H1 (cell line): Measurements from ENCODE around the gene DAAM1. TPM values are rescaled to one million over a fixed set of nuclear protein-coding genes. Genes with fewer than 3 reads are reported as not detected.

ENCODE experiments used
- CTCF ChIA-PET: fragments of 300-600 bp; sonication (Branson Sonifier 250); formaldehyde crosslinking; loops from one replicate; lab custom pipeline; 2021; ENCODE audit not compliant: partially characterized antibody; lab: Charles Lee
- POLR2A ChIA-PET: fragments of 300-600 bp; sonication (Branson Sonifier 250); formaldehyde crosslinking; loops from one replicate; lab custom pipeline; 2021; ENCODE audit warnings: inconsistent platforms; ENCODE audit not compliant: partially characterized antibody; lab: Charles Lee
- DNase-seq, 2 experiments: peaks; one replicate each; pipeline versions ENCODE4 v3.0.0 to v3.0.0-alpha.2; 2010 to 2022; ENCODE audit warnings: low spot score in 2 of 2, low read depth in 1 of 2, mixed read lengths in 1 of 2
- FAIRE-seq: peaks from 2 replicates; lab custom pipeline; 2011; peaks lifted over from hg19 to GRCh38; lab: Jason Lieb, UNC
- H2AFZ ChIP-seq: 2 replicates; pipeline ENCODE4 v1.8.1; 2012; ENCODE audit warnings: low read length, inconsistent platforms
- H2AK5ac ChIP-seq: 2 replicates; pipeline ENCODE4 v1.6.1; 2013; ENCODE audit warnings: low read depth, low read length
- H2BK120ac ChIP-seq: replicated peaks from 2 replicates; pipeline ENCODE3; 2013; ENCODE audit warnings: low read depth, low read length, inconsistent platforms
- H2BK12ac ChIP-seq: 2 replicates; pipeline ENCODE4 v1.6.1; 2013; ENCODE audit warnings: low read depth, low read length
- H2BK15ac ChIP-seq: 2 replicates; pipeline ENCODE4 v1.6.1; 2013; ENCODE audit warnings: low read length
- H2BK20ac ChIP-seq: 2 replicates; pipeline ENCODE4 v1.6.1; 2013; ENCODE audit warnings: low read length
- H2BK5ac ChIP-seq: 2 replicates; pipeline ENCODE4 v1.6.1; 2013; ENCODE audit warnings: low read depth, low read length
- H3K14ac ChIP-seq: 2 replicates; pipeline ENCODE4 v1.6.1; 2013; ENCODE audit warnings: inconsistent platforms; ENCODE audit not compliant: insufficient read length
- H3K18ac ChIP-seq: 2 replicates; pipeline ENCODE4 v1.6.1; 2013; ENCODE audit warnings: low read length; ENCODE audit errors: extremely low read depth
- H3K23ac ChIP-seq: 2 replicates; pipeline ENCODE4 v1.6.1; 2013; ENCODE audit warnings: inconsistent platforms; ENCODE audit not compliant: insufficient read length
- H3K23me2 ChIP-seq: 2 replicates; pipeline ENCODE4 v1.6.1; 2013; ENCODE audit warnings: low read depth, low read length
- H3K27ac ChIP-seq: 2 replicates; pipeline ENCODE4 v1.6.1; 2011; ENCODE audit warnings: low read depth, low read length, inconsistent platforms
- H3K27me3 ChIP-seq, 4 experiments: replicated peaks in 1 of 4; 1 replicate in 1 of 4; 2 replicates in 3 of 4; pipeline versions ENCODE4 v1.6.1 to v1.8.1; 2011 to 2013; ENCODE audit warnings: low read length in 3 of 4, mild to moderate bottlenecking in 3 of 4, inconsistent platforms in 2 of 4, mixed read lengths in 2 of 4, moderate library complexity in 1 of 4; ENCODE audit not compliant: control insufficient read depth in 3 of 4, insufficient read depth in 3 of 4; ENCODE audit errors: extremely low read depth in 1 of 4
- H3K36me3 ChIP-seq, 4 experiments: 2 replicates each; pipeline versions ENCODE4 v1.6.1 to v1.8.1; 2011 to 2013; ENCODE audit warnings: mild to moderate bottlenecking in 4 of 4, low read length in 3 of 4, moderate library complexity in 2 of 4, control low read depth in 1 of 4, inconsistent platforms in 1 of 4; ENCODE audit not compliant: insufficient read depth in 4 of 4, control insufficient read depth in 2 of 4
- H3K4ac ChIP-seq: replicated peaks from 2 replicates; pipeline ENCODE3; 2013; ENCODE audit warnings: low read length, low read depth, mixed read lengths, inconsistent platforms; ENCODE audit not compliant: insufficient read length
- H3K4me1 ChIP-seq, 4 experiments: replicated peaks in 1 of 4; 1 replicate in 1 of 4; 2 replicates in 3 of 4; pipeline versions ENCODE4 v1.6.1 to v1.8.1; 2011 to 2013; ENCODE audit warnings: low read length in 3 of 4, inconsistent platforms in 2 of 4, mixed read lengths in 1 of 4; ENCODE audit not compliant: insufficient read depth in 4 of 4, control insufficient read depth in 3 of 4
- H3K4me2 ChIP-seq, 2 experiments: 2 replicates each; pipeline versions ENCODE4 v1.6.1 to v1.8.1; 2011 to 2013; ENCODE audit warnings: low read depth in 2 of 2, low read length in 2 of 2, control low read depth in 1 of 2, inconsistent platforms in 1 of 2, mild to moderate bottlenecking in 1 of 2; ENCODE audit not compliant: insufficient read depth in 1 of 2
- H3K4me3 ChIP-seq, 4 experiments: fragments of 200-600, 300-600 bp in 1 of 4; sonication (generic), shearing (Covaris generic), sonication (Bioruptor Twin) in 1 of 4; 2 replicates each; pipeline versions ENCODE4 v1.5.1 to v1.8.1; 2011 to 2016; ENCODE audit warnings: low read length in 4 of 4, low read depth in 3 of 4, control low read depth in 2 of 4, inconsistent platforms in 2 of 4, mild to moderate bottlenecking in 2 of 4, mixed read lengths in 1 of 4, moderate library complexity in 1 of 4; ENCODE audit not compliant: insufficient read depth in 2 of 4; ENCODE audit errors: extremely low read depth in 1 of 4
- H3K56ac ChIP-seq: replicated peaks from 2 replicates; pipeline ENCODE3; 2013; ENCODE audit warnings: low read depth, mild to moderate bottlenecking, mixed read lengths, low read length, inconsistent platforms; ENCODE audit not compliant: insufficient read length
- H3K79me1 ChIP-seq: 2 replicates; pipeline ENCODE4 v1.6.1; 2013; ENCODE audit warnings: low read depth, low read length, control low read depth
- H3K79me2 ChIP-seq, 2 experiments: 2 replicates each; pipeline versions ENCODE4 v1.6.1 to v1.8.1; 2012 to 2013; ENCODE audit warnings: low read length in 2 of 2, mild to moderate bottlenecking in 2 of 2, inconsistent platforms in 1 of 2; ENCODE audit not compliant: insufficient read depth in 2 of 2, control insufficient read depth in 1 of 2
- H3K9ac ChIP-seq, 4 experiments: replicated peaks in 1 of 4; 1 replicate in 1 of 4; 2 replicates in 3 of 4; pipeline versions ENCODE4 v1.6.1 to v1.8.1; 2011 to 2013; ENCODE audit warnings: low read depth in 3 of 4, low read length in 3 of 4, control low read depth in 2 of 4, mild to moderate bottlenecking in 2 of 4, moderate library complexity in 2 of 4, inconsistent platforms in 1 of 4; ENCODE audit errors: extremely low read depth in 1 of 4
- H3K9me3 ChIP-seq, 2 experiments: 2 replicates each; pipeline versions ENCODE4 v1.6.1 to v1.8.1; 2012 to 2013; ENCODE audit warnings: mild to moderate bottlenecking in 2 of 2, moderate library complexity in 2 of 2, control low read depth in 1 of 2, inconsistent platforms in 1 of 2, low read depth in 1 of 2, low read length in 1 of 2, mixed read lengths in 1 of 2; ENCODE audit not compliant: insufficient read depth in 2 of 2
- H4K20me1 ChIP-seq, 2 experiments: replicated peaks in 1 of 2; 2 replicates each; pipeline versions ENCODE3 to v1.8.1; 2011 to 2013; ENCODE audit warnings: inconsistent platforms in 2 of 2, low read length in 2 of 2, mild to moderate bottlenecking in 1 of 2; ENCODE audit not compliant: insufficient read depth in 2 of 2, control insufficient read depth in 1 of 2
- H4K5ac ChIP-seq: 2 replicates; pipeline ENCODE4 v1.6.1; 2013; ENCODE audit warnings: low read length, low read depth, mixed read lengths, inconsistent platforms; ENCODE audit not compliant: insufficient read length
- H4K8ac ChIP-seq: 2 replicates; pipeline ENCODE4 v1.8.0; 2013; ENCODE audit warnings: mild to moderate bottlenecking, moderate library complexity, low read length, inconsistent platforms; ENCODE audit not compliant: insufficient read depth; ENCODE audit errors: extremely low read depth
- H4K91ac ChIP-seq: replicated peaks from 2 replicates; pipeline ENCODE3; 2013; ENCODE audit warnings: low read length, mixed read lengths, inconsistent platforms; ENCODE audit not compliant: insufficient read length
- BCL11A ChIP-seq, 2 experiments: IDR thresholded peaks; one replicate each; pipeline ENCODE4 v1.6.1; 2011; ENCODE audit warnings: low read depth in 2 of 2, low read length in 2 of 2, mild to moderate bottlenecking in 2 of 2
- JUN ChIP-seq: IDR thresholded peaks from 2 replicates; pipeline ENCODE4 v1.6.1; 2011; ENCODE audit warnings: low read depth, mild to moderate bottlenecking, improper control_type of control experiment, low read length
- RBBP5 ChIP-seq: IDR thresholded peaks from 2 replicates; pipeline ENCODE4 v1.7.1; 2012; ENCODE audit warnings: low read depth, mild to moderate bottlenecking, inconsistent platforms, low read length, moderate library complexity, borderline replicate concordance
- RXRA ChIP-seq: IDR thresholded peaks from 2 replicates; pipeline ENCODE4 v1.6.1; 2011; ENCODE audit warnings: low read depth, mild to moderate bottlenecking, low read length, moderate library complexity; ENCODE audit not compliant: insufficient read depth
- SIRT6 ChIP-seq: IDR thresholded peaks from one replicate; pipeline ENCODE4 v1.7.1; 2012; ENCODE audit warnings: low read length, inconsistent platforms
- TAF1 ChIP-seq: IDR thresholded peaks from 2 replicates; pipeline ENCODE4 v1.6.1; 2011; ENCODE audit warnings: mild to moderate bottlenecking, low read depth, low read length
- USF2 ChIP-seq: IDR thresholded peaks from 2 replicates; pipeline ENCODE4 v1.6.1; 2011; ENCODE audit warnings: low read length, improper control_type of control experiment
- YY1 ChIP-seq: IDR thresholded peaks from 2 replicates; pipeline ENCODE4 v1.6.1; 2011; ENCODE audit warnings: low read depth, mild to moderate bottlenecking, low read length
- WGBS, 2 experiments: shearing (Covaris generic) in 1 of 2; methylation state at CpG; one replicate each; pipeline versions ENCODE4 v1.1.6 to v1.1.7; 2013 to 2015; ENCODE audit warnings: low lambda C conversion rate in 2 of 2, mixed read lengths in 2 of 2, inconsistent platforms in 1 of 2, low coverage in 1 of 2, missing lambda C conversion rate in 1 of 2; ENCODE audit not compliant: insufficient replicate concordance in 2 of 2, insufficient coverage in 1 of 2, insufficient read length in 1 of 2; ENCODE audit errors: extremely low coverage in 1 of 2, missing lambda C conversion rate in 1 of 2; 5-methylcytosine and 5-hydroxymethylcytosine counted together
- polyA plus RNA-seq, 7 experiments: library from polyadenylated mRNA; depleted of rRNA in 3 of 7; stranded (reverse) in 5 of 7; unstranded in 2 of 7; fragments of >200 nt in 5 of 7; fragments of 200-250 nt in 2 of 7; gene quantifications; 1 replicate in 5 of 7; 2 replicates in 1 of 7; 4 replicates in 1 of 7; pipeline versions ENCODE4 v1.2.1 to v1.2.3, GENCODE V29; 2011 to 2013; ENCODE audit warnings: missing spikeins in 2 of 7, mixed read lengths in 2 of 7
- total RNA-seq: library from RNA; stranded (reverse); fragmentation: NEBNext Ultra II Directional; extraction: Animal tissue kit (Norgen Biotek cat#: 25700); gene quantifications from 2 replicates; pipeline ENCODE4 v1.2.1, GENCODE V29; 2021

The DAAM1 gene
- total and polyA plus RNA-seq, 2 of the 8 experiments (the other 6 are each of a cell fraction or from before 2014, with no cell fraction given), result 5.0 to 44.9 TPM

GRCh38 chr14:59274991-59275391, 86.5 kb downstream of the DAAM1 start:
- H3K23me2 ChIP-seq, result no peaks in the 10 kb centered on the region
- TF ChIP-seq RBBP5, result no peak
- no peak for TF ChIP-seq TAF1
- TF ChIP-seq RXRA, result no peak
- no peak for TF ChIP-seq YY1
- TF ChIP-seq BCL11A (IDR thresholded peaks at IDR 0.05; ENCODE audit: low read depth in 2 of 2, low read length in 2 of 2), result no peak
- no peak for TF ChIP-seq SIRT6
- TF ChIP-seq JUN, result no peak
- no peak for TF ChIP-seq USF2
- TF ChIP-seq, all 59 proteins: peak for 0
- no peaks in the 10 kb centered on the region for H3K79me1 ChIP-seq
- H4K20me1 ChIP-seq, result no peaks in the 10 kb centered on the region
- no peaks in the 10 kb centered on the region for H3K9me3 ChIP-seq
- H3K79me2 ChIP-seq, result no peaks in the 10 kb centered on the region
- no peak overlapping the region for H2BK20ac ChIP-seq
- ChIA-PET CTCF (interaction anchor here (0.7 to 3.5 kb wide), 3 partner anchors 11 to 169 kb away, joined by 3 to 15 read pairs (median 4); no protein-coding TSS in a partner anchor), POLR2A (no interaction called here)
- H4K8ac ChIP-seq, result no peak overlapping the region
- 95% methylated on average over 3 of the region's 3 CpGs; no CpG with 5 or more reads in 1 of the 2 experiments for WGBS, 2 experiments
- no peak overlapping the region for H3K27ac ChIP-seq
- H2AK5ac ChIP-seq, result no peak overlapping the region
- H2BK15ac ChIP-seq, result no peak overlapping the region
- H2BK5ac ChIP-seq, result no peak overlapping the region
- no peak overlapping the region for H3K23ac ChIP-seq
- H3K36me3 ChIP-seq, result no peaks in the 10 kb centered on the region
- no peak overlapping the region for H3K4me3 ChIP-seq
- H3K4me2 ChIP-seq, result no peak overlapping the region
- H3K4me1 ChIP-seq, result 0 out of 7 replicates have a peak, but pooled peaks cover 0 to 2% (median 0%) of the 10 kb centered on the region in 4 experiments
- H3K27me3 ChIP-seq, result no peaks in the 10 kb centered on the region
- no peak overlapping the region for H2BK12ac ChIP-seq
- no peak overlapping the region for H2AFZ ChIP-seq
- no peak overlapping the region for H3K18ac ChIP-seq
- no peak for FAIRE-seq
- DNase-seq, result no peak
- H2BK120ac ChIP-seq, result no peak overlapping the region
- no peak overlapping the region for H3K9ac ChIP-seq
- H4K91ac ChIP-seq, result no peak overlapping the region
- no peak overlapping the region for H3K14ac ChIP-seq
- no peak overlapping the region for H4K5ac ChIP-seq
- H3K56ac ChIP-seq, result no peak overlapping the region
- no peak overlapping the region for H3K4ac ChIP-seq
